Liver (tissue), 9 donors: ENCODE data around the gene CDK15. TPM values are rescaled to one million over a fixed set of nuclear protein-coding genes. Genes with fewer than 3 reads are reported as not detected.

Experiments
- DNase-seq: peaks from one replicate; pipeline ENCODE4 v3.0.0-alpha.2; 2017; ENCODE audit warnings: low spot score
- H3K27ac ChIP-seq, 2 donors: one replicate each; pipeline ENCODE4 v1.7.0; 2013; ENCODE audit warnings: inconsistent platforms in 2 of 2, low read length in 2 of 2, control low read depth in 1 of 2, low read depth in 1 of 2, mild to moderate bottlenecking in 1 of 2
- H3K27me3 ChIP-seq, 4 donors: one replicate each; pipeline versions ENCODE4 v1.6.1 to v1.7.0; 2013; ENCODE audit warnings: low read length in 3 of 4, inconsistent platforms in 1 of 4, mild to moderate bottlenecking in 1 of 4, moderate library complexity in 1 of 4; ENCODE audit not compliant: control insufficient read depth in 4 of 4, insufficient read depth in 4 of 4
- H3K36me3 ChIP-seq, 4 donors: one replicate each; pipeline versions ENCODE4 v1.6.1 to v1.7.0; 2013; ENCODE audit warnings: low read length in 3 of 4, mild to moderate bottlenecking in 3 of 4, low read depth in 1 of 4, moderate library complexity in 1 of 4; ENCODE audit not compliant: control insufficient read depth in 4 of 4, insufficient read depth in 3 of 4
- H3K4me1 ChIP-seq, 4 donors: one replicate each; pipeline versions ENCODE4 v1.6.1 to v1.7.0; 2013; ENCODE audit warnings: low read length in 3 of 4, mild to moderate bottlenecking in 3 of 4, moderate library complexity in 1 of 4; ENCODE audit not compliant: control insufficient read depth in 4 of 4, insufficient read depth in 4 of 4
- H3K4me3 ChIP-seq, 3 donors: one replicate each; pipeline versions ENCODE4 v1.6.1 to v1.7.0; 2013; ENCODE audit warnings: low read length in 3 of 3, control low read depth in 1 of 3, low read depth in 1 of 3, mild to moderate bottlenecking in 1 of 3
- H3K9ac ChIP-seq, 2 donors: one replicate each; pipeline ENCODE4 v1.7.0; 2013; ENCODE audit warnings: low read length in 2 of 2, mild to moderate bottlenecking in 2 of 2, moderate library complexity in 2 of 2, control low read depth in 1 of 2, low read depth in 1 of 2
- H3K9me3 ChIP-seq, 4 donors: one replicate each; pipeline versions ENCODE4 v1.6.1 to v1.7.0; 2013; ENCODE audit warnings: low read length in 3 of 4; ENCODE audit not compliant: control insufficient read depth in 4 of 4
- ATF3 ChIP-seq: IDR thresholded peaks from 2 replicates; pipeline ENCODE4 v1.6.1; 2016; ENCODE audit warnings: antibody characterized with exemption
- CTCF ChIP-seq: fragments of 150-350 bp; IDR thresholded peaks from 2 replicates; pipeline ENCODE4 v1.5.1; 2017; ENCODE audit warnings: improper control_type of control experiment, low read depth, low read length; ENCODE audit not compliant: missing input control
- EGR1 ChIP-seq, 2 donors: IDR thresholded peaks; 2 replicates each; pipeline ENCODE4 v1.6.1; 2016 to 2018; ENCODE audit warnings: antibody characterized with exemption in 2 of 2, low read depth in 2 of 2
- FOXA1 ChIP-seq: IDR thresholded peaks from 2 replicates; pipeline ENCODE4 v1.6.1; 2016; ENCODE audit warnings: antibody characterized with exemption
- FOXA2 ChIP-seq: IDR thresholded peaks from 2 replicates; pipeline ENCODE4 v1.6.1; 2016; ENCODE audit warnings: antibody characterized with exemption
- HNF4A ChIP-seq, 2 donors: conservative IDR thresholded peaks; 2 replicates each; pipeline ENCODE4 v1.6.1; 2016; ENCODE audit warnings: antibody characterized with exemption in 2 of 2, mild to moderate bottlenecking in 2 of 2
- HNF4G ChIP-seq: IDR thresholded peaks from 2 replicates; pipeline ENCODE4 v1.6.1; 2016; ENCODE audit warnings: antibody characterized with exemption
- JUND ChIP-seq, 2 donors: IDR thresholded peaks; 2 replicates each; pipeline ENCODE4 v1.6.1; 2016; ENCODE audit warnings: antibody characterized with exemption in 2 of 2
- MAX ChIP-seq: IDR thresholded peaks from 2 replicates; pipeline ENCODE4 v1.6.1; 2016; ENCODE audit warnings: antibody characterized with exemption
- NR2F2 ChIP-seq: IDR thresholded peaks from 2 replicates; pipeline ENCODE4 v1.6.1; 2016; ENCODE audit warnings: antibody characterized with exemption
- RAD21 ChIP-seq, 2 donors: IDR thresholded peaks; 2 replicates each; pipeline ENCODE4 v1.6.1; 2016; ENCODE audit warnings: antibody characterized with exemption in 2 of 2, mild to moderate bottlenecking in 2 of 2
- REST ChIP-seq: IDR thresholded peaks from 2 replicates; pipeline ENCODE4 v1.6.1; 2016; ENCODE audit warnings: antibody characterized with exemption, mild to moderate bottlenecking
- RXRA ChIP-seq, 2 donors: IDR thresholded peaks; 2 replicates each; pipeline ENCODE4 v1.6.1; 2017 to 2018; ENCODE audit warnings: antibody characterized with exemption in 2 of 2, mild to moderate bottlenecking in 1 of 2
- SP1 ChIP-seq: IDR thresholded peaks from 2 replicates; pipeline ENCODE4 v1.6.1; 2018; ENCODE audit warnings: antibody characterized with exemption, mild to moderate bottlenecking
- YY1 ChIP-seq: IDR thresholded peaks from 2 replicates; pipeline ENCODE4 v1.6.1; 2016; ENCODE audit warnings: antibody characterized with exemption, mild to moderate bottlenecking
- ZBTB33 ChIP-seq: IDR thresholded peaks from 2 replicates; pipeline ENCODE4 v1.6.1; 2016; ENCODE audit warnings: antibody characterized with exemption
- WGBS: extraction: QIAGEN DNeasy Blood & Tissue Kit; methylation state at CpG from one replicate; pipeline ENCODE4 v1.1.7; 2013; 5-methylcytosine and 5-hydroxymethylcytosine counted together
- polyA plus RNA-seq, 2 donors: library from polyadenylated mRNA; stranded (reverse) in 1 of 2; unstranded in 1 of 2; fragments of 200-250 nt in 1 of 2; fragments of >200 nt in 1 of 2; fragmentation: Nextera tagmentation in 1 of 2; extraction: Ambion mirVana in 1 of 2; gene quantifications; one replicate each; pipeline versions ENCODE4 v1.2.1 to v1.2.3, GENCODE V29; 2013 to 2015
- total RNA-seq, 2 donors: library from RNA; depleted of rRNA; stranded (reverse); fragments of >200 nt; gene quantifications; one replicate each; pipeline ENCODE4 v1.2.3, GENCODE V29; 2014
- donor health status: healthy.
- donor health status: healthy.
- donor health status: healthy.
- donor health status: healthy.
- donor health status: healthy.

Gene CDK15
- total and polyA plus RNA-seq, 4 donors, result under 0.01 to 0.47 (median 0.06) TPM; not detected in 1

GRCh38 chr2:201908901-201909300, 102.6 kb downstream of the CDK15 start:
- Histone ChIP-seq H3K27me3 (no peaks in the 10 kb centered on the region), H3K36me3 (no peaks in the 10 kb centered on the region), H3K9me3 (no peaks in the 10 kb centered on the region), H3K27ac (no peak overlapping the region), H3K4me3 (no peak overlapping the region), H3K9ac (no peak overlapping the region), H3K4me1 (no peaks in the 10 kb centered on the region)
- 79% methylated on average over 2 of the region's 2 CpGs for whole genome bisulfite sequencing
- no peak for TF ChIP-seq CTCF
- TF ChIP-seq SP1, result no peak
- TF ChIP-seq FOXA1, result no peak
- no peak for TF ChIP-seq NR2F2
- no peak for TF ChIP-seq HNF4G
- no peak for TF ChIP-seq EGR1 (IDR thresholded peaks at IDR 0.05; ENCODE audit: low read depth in 2 of 2)
- no peak for TF ChIP-seq ATF3
- no peak for TF ChIP-seq RXRA (IDR thresholded peaks at IDR 0.05)
- TF ChIP-seq ZBTB33, result no peak
- no peak for TF ChIP-seq JUND (IDR thresholded peaks at IDR 0.05)
- no peak for TF ChIP-seq YY1
- TF ChIP-seq RAD21 (IDR thresholded peaks at IDR 0.05), result no peak
- TF ChIP-seq HNF4A (conservative IDR thresholded peaks at IDR 0.05), result no peak
- TF ChIP-seq FOXA2, result no peak
- no peak for TF ChIP-seq REST
- TF ChIP-seq MAX, result no peak
- DNase-seq, result no peak

GRCh38 chr2:201909348-201909747, 103.0 kb downstream of the CDK15 start:
- H3K27ac ChIP-seq, result no peak overlapping the region
- H3K4me3 ChIP-seq, result no peak overlapping the region
- H3K9ac ChIP-seq, result no peak overlapping the region
- H3K9me3 ChIP-seq, result no peaks in the 10 kb centered on the region
- no peaks in the 10 kb centered on the region for H3K4me1 ChIP-seq
- no peak for TF ChIP-seq HNF4A (conservative IDR thresholded peaks at IDR 0.05)
- WGBS, result 81% methylated on average over 4 of the region's 4 CpGs
- H3K27me3 ChIP-seq, result no peaks in the 10 kb centered on the region
- H3K36me3 ChIP-seq, result no peaks in the 10 kb centered on the region
- DNase-seq, result no peak
